Mucosa of descending colon (tissue), 3 donors: Measurements from ENCODE around the gene SMTNL2. TPM values are rescaled to one million over a fixed set of nuclear protein-coding genes. Genes with fewer than 3 reads are reported as not detected.
"Not testable (repeated sequence)": the region's sequence is repeated elsewhere in the genome, so short reads cannot be mapped to it uniquely, and the experiment has no call there.

ENCODE experiments used
- ATAC-seq: fragments of 200-7000 bp; cut with Tn5 transposase; one replicate; pipeline ENCODE4 v1.9.1; 2020; ENCODE audit warnings: mild to moderate bottlenecking, moderate library complexity
- DNase-seq, 3 donors: peaks; one replicate each; pipeline ENCODE4 v3.0.0-alpha.2; 2020
- H3K36me3 ChIP-seq: fragments of 200-600 bp; one replicate; pipeline ENCODE4 v1.8.0; 2021; ENCODE audit warnings: low read depth, mild to moderate bottlenecking
- H3K4me1 ChIP-seq: fragments of 200-600 bp; one replicate; pipeline ENCODE4 v1.8.0; 2021; ENCODE audit warnings: low read depth, mild to moderate bottlenecking
- H3K4me3 ChIP-seq: fragments of 200-600 bp; one replicate; pipeline ENCODE4 v1.8.0; 2021; ENCODE audit warnings: mild to moderate bottlenecking
- H3K9me3 ChIP-seq: fragments of 200-600 bp; one replicate; pipeline ENCODE4 v1.8.0; 2021; ENCODE audit warnings: mild to moderate bottlenecking
- intact Hi-C, 2 donors: fragments of 100-400 bp; cut with DNase I in 1 of 2; cut with micrococcal nuclease in 1 of 2; formaldehyde crosslinking; loops; one replicate each; pipeline versions ENCODE4 v1.11.0 to v1.11.1; 2022; cut with DNase I, micrococcal nuclease
- total RNA-seq, 3 donors: library from RNA; stranded (reverse); fragmentation: NEBNext Ultra II Directional in 2 of 3; extraction: Animal tissue kit (Norgen Biotek cat#: 25700) in 2 of 3; gene quantifications; one replicate each; pipeline versions ENCODE4 v1.2.1 to v1.2.4, GENCODE V29; 2021 to 2023
- TF ChIP-seq, protein P1 (sequence below): fragments of 200-600 bp; IDR thresholded peaks from one replicate; pipeline ENCODE4 v1.8.0; 2022; ENCODE audit warnings: antibody characterized with exemption, mild to moderate bottlenecking
- donor health status: DM: no; HTN: no; CAD: no; lungs with moderate emphysema.
- donor health status: DM: no; HTN: no; CAD: no.
- donor health status: DM: no; HTN: yes; CAD: no.

The SMTNL2 gene
- total RNA-seq, 3 donors from 2014 or later: 0.12 to 1.5 (median 1.1) TPM

DNA sequence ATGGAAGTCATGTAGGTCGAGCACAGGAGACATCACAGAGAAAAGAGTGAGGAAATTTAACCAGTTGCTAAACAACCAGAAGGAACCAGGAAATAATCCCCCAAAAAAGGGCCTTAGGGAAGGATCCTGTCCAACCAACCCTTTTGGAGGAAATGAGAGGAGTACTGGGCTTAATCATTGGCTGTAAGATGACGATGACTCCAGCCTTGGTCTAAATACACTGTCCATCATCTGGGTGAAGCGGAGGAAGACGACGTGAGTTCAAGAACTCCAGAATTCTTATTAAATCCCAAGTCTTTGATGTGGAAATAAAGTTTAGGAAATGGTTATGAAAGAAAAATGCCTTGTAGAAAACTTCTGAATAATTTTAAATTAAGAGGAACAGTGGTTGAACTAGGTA, 68.7 kb downstream of the SMTNL2 start:
- no peak for ATAC-seq
- intact Hi-C loops: no loop called here
- TF ChIP-seq, protein P1, sequence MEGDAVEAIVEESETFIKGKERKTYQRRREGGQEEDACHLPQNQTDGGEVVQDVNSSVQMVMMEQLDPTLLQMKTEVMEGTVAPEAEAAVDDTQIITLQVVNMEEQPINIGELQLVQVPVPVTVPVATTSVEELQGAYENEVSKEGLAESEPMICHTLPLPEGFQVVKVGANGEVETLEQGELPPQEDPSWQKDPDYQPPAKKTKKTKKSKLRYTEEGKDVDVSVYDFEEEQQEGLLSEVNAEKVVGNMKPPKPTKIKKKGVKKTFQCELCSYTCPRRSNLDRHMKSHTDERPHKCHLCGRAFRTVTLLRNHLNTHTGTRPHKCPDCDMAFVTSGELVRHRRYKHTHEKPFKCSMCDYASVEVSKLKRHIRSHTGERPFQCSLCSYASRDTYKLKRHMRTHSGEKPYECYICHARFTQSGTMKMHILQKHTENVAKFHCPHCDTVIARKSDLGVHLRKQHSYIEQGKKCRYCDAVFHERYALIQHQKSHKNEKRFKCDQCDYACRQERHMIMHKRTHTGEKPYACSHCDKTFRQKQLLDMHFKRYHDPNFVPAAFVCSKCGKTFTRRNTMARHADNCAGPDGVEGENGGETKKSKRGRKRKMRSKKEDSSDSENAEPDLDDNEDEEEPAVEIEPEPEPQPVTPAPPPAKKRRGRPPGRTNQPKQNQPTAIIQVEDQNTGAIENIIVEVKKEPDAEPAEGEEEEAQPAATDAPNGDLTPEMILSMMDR: no peak
- DNase-seq: no peak
- Histone ChIP-seq H3K9me3 (no peaks in the 10 kb centered on the region), H3K36me3 (no peaks in the 10 kb centered on the region), H3K4me3 (no peak overlapping the region), H3K4me1 (peaks cover 10% of the 10 kb centered on the region)

DNA sequence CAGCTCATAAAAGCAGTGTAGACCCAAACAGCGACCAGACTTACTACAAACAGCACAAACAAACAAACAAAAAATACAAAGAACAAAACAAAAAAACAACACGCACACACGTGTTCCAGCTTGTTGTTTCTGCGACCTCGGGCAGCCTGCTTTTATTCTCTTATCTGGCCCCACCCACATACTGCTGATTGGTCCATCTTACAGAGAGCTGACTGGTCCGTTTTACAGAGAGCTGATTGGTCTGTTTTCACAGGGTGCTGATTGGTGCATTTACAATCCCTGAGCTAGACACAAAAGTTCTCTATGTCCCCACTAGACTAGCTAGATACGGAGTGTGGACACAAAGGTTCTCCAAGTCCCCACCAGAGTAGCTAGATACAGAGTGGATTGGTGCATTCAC, 71.6 kb downstream of the SMTNL2 start:
- H3K36me3 ChIP-seq, ATAC-seq, H3K9me3 ChIP-seq, DNase-seq, intact Hi-C loops, H3K4me3 ChIP-seq, H3K4me1 ChIP-seq: not testable (repeated sequence)

DNA sequence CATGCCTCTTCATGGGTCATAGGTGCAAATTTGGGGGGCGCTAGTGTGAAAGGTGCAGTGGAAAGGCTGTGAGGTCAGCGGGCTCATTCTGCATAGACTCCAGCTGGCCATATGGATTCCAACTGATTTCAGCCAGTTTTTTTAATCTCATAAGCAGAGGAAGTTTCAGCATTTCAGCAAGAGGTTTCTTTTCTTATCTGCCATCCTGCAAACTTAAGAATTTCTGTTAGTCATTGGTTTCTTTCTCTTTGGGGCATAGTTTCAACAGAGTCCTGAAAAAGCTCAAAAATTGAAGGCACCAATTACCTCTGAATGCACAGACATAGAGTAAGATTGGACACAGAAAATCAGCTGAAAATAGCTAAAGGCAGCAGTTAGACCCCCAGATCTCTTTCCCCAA, 73.3 kb downstream of the SMTNL2 start:
- Histone ChIP-seq H3K36me3 (no peaks in the 10 kb centered on the region), H3K9me3 (no peaks in the 10 kb centered on the region), H3K4me1 (no peaks in the 10 kb centered on the region), H3K4me3 (no peak overlapping the region)
- intact Hi-C loops: no loop called here
- ATAC-seq (no peak), DNase-seq (no peak)
- TF ChIP-seq, protein P1: no peak

Other genes with a start within 250 kb of the SMTNL2 start
- gene UBE2G1, start 217.9 kb upstream of the SMTNL2 start, total RNA-seq: 100 to 1,000 TPM in 1 of 3 donors, 10 to 100 TPM in 2; 51.9 to 103 (median 56.7) TPM
- under 1 TPM in 2 of 3 donors, not detected in 1; 0.38 to 0.72 TPM for gene SPNS3, start 150.6 kb upstream of the SMTNL2 start, total RNA-seq
- 10 to 100 TPM in 2 of 3 donors, 1 to 10 TPM in 1; 9.2 to 24.5 (median 11.0) TPM for gene SPNS2, start 85.6 kb upstream of the SMTNL2 start, total RNA-seq
- 10 to 100 TPM; 32.7 to 41.4 (median 36.7) TPM for gene MYBBP1A, start 29.1 kb upstream of the SMTNL2 start, total RNA-seq
- 100 to 1,000 TPM in 2 of 3 donors, 10 to 100 TPM in 1; 98.0 to 219 (median 189) TPM for gene GGT6, start 24.0 kb upstream of the SMTNL2 start, total RNA-seq
- gene ALOX15, start 57.1 kb downstream of the SMTNL2 start, total RNA-seq: 1 to 10 TPM in 1 of 3 donors, under 1 TPM in 2; 0.10 to 1.7 (median 0.23) TPM
- 10 to 100 TPM; 30.1 to 51.2 (median 35.6) TPM for gene PELP1, start 119.6 kb downstream of the SMTNL2 start, total RNA-seq
- gene ARRB2, start 126.1 kb downstream of the SMTNL2 start, total RNA-seq: 10 to 100 TPM; 29.7 to 56.5 (median 49.9) TPM
- gene MED11, start 146.9 kb downstream of the SMTNL2 start, total RNA-seq: 10 to 100 TPM; 21.4 to 28.3 (median 22.2) TPM
- gene ZMYND15, start 155.3 kb downstream of the SMTNL2 start, total RNA-seq: 1 to 10 TPM; 1.2 to 1.4 (median 1.3) TPM
- gene CXCL16, start 155.4 kb downstream of the SMTNL2 start, total RNA-seq: 10 to 100 TPM; 20.3 to 41.9 (median 30.2) TPM
- gene TM4SF5, start 187.4 kb downstream of the SMTNL2 start, total RNA-seq: 10 to 100 TPM in 2 of 3 donors, 1 to 10 TPM in 1; 5.0 to 20.7 (median 12.5) TPM
- gene VMO1, start 201.8 kb downstream of the SMTNL2 start, total RNA-seq: 1 to 10 TPM in 2 of 3 donors, under 1 TPM in 1; 0.67 to 2.3 (median 2.1) TPM
- gene GLTPD2, start 204.4 kb downstream of the SMTNL2 start, total RNA-seq: not detected
- 100 to 1,000 TPM in 2 of 3 donors, 10 to 100 TPM in 1; 71.5 to 122 (median 109) TPM for gene PSMB6, start 211.6 kb downstream of the SMTNL2 start, total RNA-seq
- 10 to 100 TPM; 24.4 to 29.8 (median 29.2) TPM for gene PLD2, start 222.6 kb downstream of the SMTNL2 start, total RNA-seq
- gene MINK1, start 248.8 kb downstream of the SMTNL2 start, total RNA-seq: 100 to 1,000 TPM; 140 to 227 (median 170) TPM